ENCODE measurements around the gene ZNF521. TPM values are rescaled to one million over a fixed set of nuclear protein-coding genes. Genes with fewer than 3 reads are reported as not detected.

Gene ZNF521
- total RNA-seq, 1 donor from 2014 or later, result 41.6 TPM

DNA sequence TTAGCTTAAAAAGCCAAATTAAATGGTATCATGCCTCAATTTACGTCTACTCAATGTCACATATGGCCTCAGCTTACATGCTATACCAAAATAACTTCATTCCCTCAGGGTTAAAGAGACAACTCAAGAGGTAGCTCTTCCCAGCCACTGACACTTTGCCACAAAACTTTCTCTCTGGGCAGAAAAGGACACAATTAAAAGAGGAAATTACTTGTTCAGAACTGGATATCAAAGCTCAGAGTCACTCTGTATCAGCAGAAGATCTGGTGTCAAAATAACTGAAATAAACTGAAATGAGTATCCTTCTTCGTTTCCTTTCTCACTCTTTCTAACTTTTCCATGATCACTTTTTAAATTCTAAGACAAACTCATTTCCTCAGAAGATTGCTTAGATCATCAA lies 108.7 kb downstream of the ZNF521 start:
- Histone ChIP-seq H3K4me3 (no peak overlapping the region), H3K4me1 (no peaks in the 10 kb centered on the region), H3K9me3 (no peaks in the 10 kb centered on the region), H3K27me3 (no peaks in the 10 kb centered on the region), H3K36me3 (no peaks in the 10 kb centered on the region), H3K27ac (no peak overlapping the region)
- no peak for DNase-seq (ENCODE audit: low spot score in 2 of 2)
- intact Hi-C loops (cut with DNase I), result no loop called here
- no peak for TF ChIP-seq CTCF (IDR thresholded peaks at IDR 0.05)

GRCh38 chr18:25240420-25240770 lies 111.6 kb downstream of the ZNF521 start:
- no peak overlapping the region for H3K27ac ChIP-seq
- no peaks in the 10 kb centered on the region for H3K36me3 ChIP-seq
- no peaks in the 10 kb centered on the region for H3K9me3 ChIP-seq
- no peak for TF ChIP-seq CTCF (IDR thresholded peaks at IDR 0.05)
- H3K27me3 ChIP-seq, result no peaks in the 10 kb centered on the region
- no peak for DNase-seq (ENCODE audit: low spot score in 2 of 2)
- H3K4me3 ChIP-seq, result no peak overlapping the region
- intact Hi-C loops (cut with DNase I), result no loop called here
- no peaks in the 10 kb centered on the region for H3K4me1 ChIP-seq

DNA sequence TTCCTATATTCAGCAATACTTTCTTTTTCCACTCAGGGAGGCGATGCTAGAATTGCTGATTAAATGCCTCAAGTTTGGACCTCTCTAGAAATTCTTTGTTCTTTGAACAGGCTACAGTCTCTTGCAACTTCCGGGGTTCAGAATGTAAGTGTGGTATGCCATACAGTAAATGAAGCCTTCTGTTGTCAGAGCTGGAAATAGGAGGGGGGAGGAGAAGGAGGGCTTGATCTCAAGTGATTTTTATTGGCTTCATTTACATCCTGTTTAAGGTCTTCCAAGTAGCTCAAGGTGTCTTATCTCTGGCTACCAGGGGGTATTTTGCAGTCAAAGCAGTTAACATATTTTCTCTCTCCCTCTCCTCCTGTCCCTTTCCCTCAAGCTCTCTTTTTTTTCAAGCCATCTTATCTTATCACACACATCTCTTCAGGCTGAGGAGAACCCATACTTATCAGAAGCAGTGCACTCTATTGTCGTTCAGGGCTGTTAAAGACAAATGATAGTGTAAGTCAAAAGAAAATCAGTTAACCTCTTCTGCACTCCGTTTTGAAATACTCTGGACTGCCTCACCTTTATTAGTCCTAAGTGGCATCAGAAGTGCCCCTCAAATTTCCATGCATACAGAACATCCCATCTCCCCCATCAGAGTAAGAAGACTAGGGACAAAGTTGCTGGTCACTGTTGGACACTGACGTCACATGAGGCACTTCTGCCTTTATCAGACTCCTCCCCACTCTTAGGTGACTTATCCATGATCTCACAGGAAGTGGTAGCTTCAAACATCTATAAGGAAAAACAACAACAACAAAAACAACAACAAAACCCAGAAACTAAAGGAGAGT lies 112.2 kb downstream of the ZNF521 start:
- DNase-seq (ENCODE audit: low spot score in 2 of 2), result no peak
- Histone ChIP-seq H3K4me3 (no peak overlapping the region), H3K9me3 (no peaks in the 10 kb centered on the region), H3K36me3 (no peaks in the 10 kb centered on the region), H3K27me3 (no peaks in the 10 kb centered on the region), H3K4me1 (no peaks in the 10 kb centered on the region), H3K27ac (no peak overlapping the region)
- intact Hi-C loops (cut with DNase I), result loop anchor here (10.0 kb wide), 2 partner anchors 985 to 1415 kb away; partner anchors contain the start of gene TAF4B
- TF ChIP-seq CTCF (IDR thresholded peaks at IDR 0.05), result no peak

- H3K27ac ChIP-seq, result no peak overlapping the region
These were observed 112.8 kb downstream of the ZNF521 start for GRCh38 chr18:25239151-25239550.

GRCh38 chr18:25237571-25238267 lies 114.2 kb downstream of the ZNF521 start:
- Histone ChIP-seq H3K27ac (no peak overlapping the region), H3K4me3 (no peak overlapping the region), H3K27me3 (no peaks in the 10 kb centered on the region), H3K4me1 (peaks cover 0 to 6% of the 10 kb centered on the region in 2 donors), H3K36me3 (no peaks in the 10 kb centered on the region), H3K9me3 (no peaks in the 10 kb centered on the region)
- intact Hi-C loops (cut with DNase I), result loop anchor here (10.0 kb wide), 2 partner anchors 987 to 1417 kb away; partner anchors contain the start of gene TAF4B
- TF ChIP-seq CTCF (IDR thresholded peaks at IDR 0.05), result no peak
- DNase-seq (ENCODE audit: low spot score in 2 of 2), result no peak

More at GRCh38 chr18:25239151-25239550, 112.8 kb downstream of the ZNF521 start:
- intact Hi-C loops (cut with DNase I), result loop anchor here (10.0 kb wide), 2 partner anchors 986 to 1416 kb away; partner anchors contain the start of gene TAF4B
- H3K27me3 ChIP-seq, result no peaks in the 10 kb centered on the region
- no peak overlapping the region for H3K4me3 ChIP-seq
- H3K4me1 ChIP-seq, result no peaks in the 10 kb centered on the region
- DNase-seq (ENCODE audit: low spot score in 2 of 2), result no peak
- no peaks in the 10 kb centered on the region for H3K9me3 ChIP-seq
- H3K36me3 ChIP-seq, result no peaks in the 10 kb centered on the region
- no peak for TF ChIP-seq CTCF (IDR thresholded peaks at IDR 0.05)
